ENCODE measurements around the gene STEAP3.

The STEAP3 gene

GRCh38 chr2:119280680-119281079 is 57.0 kb downstream of the STEAP3 start:
- Mint-ChIP-seq H3K27ac (no peak overlapping the region), H3K36me3 (no peaks in the 10 kb centered on the region), H3K9me3 (no peaks in the 10 kb centered on the region), H3K4me1 (no peaks in the 10 kb centered on the region), H3K4me3 (no peak overlapping the region), H3K27me3 (no peaks in the 10 kb centered on the region)

GRCh38 chr2:119282146-119282995 is 58.7 kb downstream of the STEAP3 start:
- Mint-ChIP-seq H3K4me3 (no peak overlapping the region), H3K9me3 (no peaks in the 10 kb centered on the region), H3K36me3 (no peaks in the 10 kb centered on the region), H3K27ac (no peak overlapping the region), H3K27me3 (no peaks in the 10 kb centered on the region), H3K4me1 (no peaks in the 10 kb centered on the region)

GRCh38 chr2:119282996-119283511 is 59.4 kb downstream of the STEAP3 start:
- no peaks in the 10 kb centered on the region for H3K36me3 Mint-ChIP-seq
- no peaks in the 10 kb centered on the region for H3K4me1 Mint-ChIP-seq
- no peaks in the 10 kb centered on the region for H3K27me3 Mint-ChIP-seq
- H3K9me3 Mint-ChIP-seq: no peaks in the 10 kb centered on the region
- no peak overlapping the region for H3K27ac Mint-ChIP-seq
- no peak overlapping the region for H3K4me3 Mint-ChIP-seq

GRCh38 chr2:119283873-119284331 is 60.3 kb downstream of the STEAP3 start:
- H3K4me1 Mint-ChIP-seq: no peaks in the 10 kb centered on the region
- H3K27me3 Mint-ChIP-seq: no peaks in the 10 kb centered on the region
- no peak overlapping the region for H3K4me3 Mint-ChIP-seq
- no peaks in the 10 kb centered on the region for H3K9me3 Mint-ChIP-seq
- no peak overlapping the region for H3K27ac Mint-ChIP-seq
- H3K36me3 Mint-ChIP-seq: no peaks in the 10 kb centered on the region

GRCh38 chr2:119286661-119287060 is 63.0 kb downstream of the STEAP3 start:
- H3K9me3 Mint-ChIP-seq: no peaks in the 10 kb centered on the region
- no peaks in the 10 kb centered on the region for H3K36me3 Mint-ChIP-seq
- H3K4me1 Mint-ChIP-seq: peaks cover 3% of the 10 kb centered on the region
- H3K27me3 Mint-ChIP-seq: no peaks in the 10 kb centered on the region
- no peak overlapping the region for H3K27ac Mint-ChIP-seq
- no peak overlapping the region for H3K4me3 Mint-ChIP-seq

- Mint-ChIP-seq H3K9me3 (no peaks in the 10 kb centered on the region), H3K4me3 (no peak overlapping the region), H3K4me1 (peaks cover 3% of the 10 kb centered on the region), H3K36me3 (no peaks in the 10 kb centered on the region), H3K27ac (no peak overlapping the region), H3K27me3 (no peaks in the 10 kb centered on the region)
Observed at GRCh38 chr2:119288576-119288975, 64.9 kb downstream of the STEAP3 start.

- Mint-ChIP-seq H3K27me3 (no peaks in the 10 kb centered on the region), H3K9me3 (no peaks in the 10 kb centered on the region), H3K4me1 (peaks cover 3% of the 10 kb centered on the region), H3K36me3 (no peaks in the 10 kb centered on the region), H3K4me3 (no peak overlapping the region), H3K27ac (no peak overlapping the region)
Observed at GRCh38 chr2:119289093-119289492, 65.5 kb downstream of the STEAP3 start.

GRCh38 chr2:119289642-119290041 is 66.0 kb downstream of the STEAP3 start:
- Mint-ChIP-seq H3K9me3 (no peaks in the 10 kb centered on the region), H3K4me3 (no peak overlapping the region), H3K36me3 (no peaks in the 10 kb centered on the region), H3K4me1 (peaks cover 3% of the 10 kb centered on the region), H3K27me3 (no peaks in the 10 kb centered on the region), H3K27ac (no peak overlapping the region)

GRCh38 chr2:119290859-119291587 is 67.4 kb downstream of the STEAP3 start:
- Mint-ChIP-seq H3K27me3 (no peaks in the 10 kb centered on the region), H3K4me3 (no peak overlapping the region), H3K9me3 (no peaks in the 10 kb centered on the region)

GRCh38 chr2:119291588-119292167 is 68.0 kb downstream of the STEAP3 start:
- no peaks in the 10 kb centered on the region for H3K27me3 Mint-ChIP-seq
- no peak overlapping the region for H3K4me3 Mint-ChIP-seq
- H3K9me3 Mint-ChIP-seq: no peaks in the 10 kb centered on the region
- peaks cover 3% of the 10 kb centered on the region for H3K4me1 Mint-ChIP-seq
- H3K36me3 Mint-ChIP-seq: no peaks in the 10 kb centered on the region
- no peak overlapping the region for H3K27ac Mint-ChIP-seq

More at GRCh38 chr2:119290859-119291587, 67.4 kb downstream of the STEAP3 start:
- no peak overlapping the region for H3K27ac Mint-ChIP-seq
- H3K36me3 Mint-ChIP-seq: no peaks in the 10 kb centered on the region
- peaks cover 3% of the 10 kb centered on the region for H3K4me1 Mint-ChIP-seq

GRCh38 chr2:119292226-119292625 is 68.6 kb downstream of the STEAP3 start:
- H3K27ac Mint-ChIP-seq: no peak overlapping the region
- H3K36me3 Mint-ChIP-seq: no peaks in the 10 kb centered on the region
- H3K4me1 Mint-ChIP-seq: peaks cover 3% of the 10 kb centered on the region

GRCh38 chr2:119293254-119293653 is 69.6 kb downstream of the STEAP3 start:
- Mint-ChIP-seq H3K4me3 (no peak overlapping the region), H3K36me3 (no peaks in the 10 kb centered on the region), H3K9me3 (no peaks in the 10 kb centered on the region), H3K4me1 (peaks cover 3% of the 10 kb centered on the region), H3K27me3 (no peaks in the 10 kb centered on the region), H3K27ac (no peak overlapping the region)

More at GRCh38 chr2:119292226-119292625, 68.6 kb downstream of the STEAP3 start:
- Mint-ChIP-seq H3K9me3 (no peaks in the 10 kb centered on the region), H3K27me3 (no peaks in the 10 kb centered on the region), H3K4me3 (no peak overlapping the region)

GRCh38 chr2:119293900-119294299 is 70.3 kb downstream of the STEAP3 start:
- H3K27me3 Mint-ChIP-seq: no peaks in the 10 kb centered on the region
- H3K9me3 Mint-ChIP-seq: no peaks in the 10 kb centered on the region
- H3K36me3 Mint-ChIP-seq: no peaks in the 10 kb centered on the region
- no peak overlapping the region for H3K27ac Mint-ChIP-seq
- peaks cover 3% of the 10 kb centered on the region for H3K4me1 Mint-ChIP-seq
- no peak overlapping the region for H3K4me3 Mint-ChIP-seq

- Mint-ChIP-seq H3K27ac (no peak overlapping the region), H3K4me3 (no peak overlapping the region), H3K27me3 (no peaks in the 10 kb centered on the region)
Observed at GRCh38 chr2:119294671-119295070, 71.0 kb downstream of the STEAP3 start.

GRCh38 chr2:119295688-119296375 is 72.2 kb downstream of the STEAP3 start:
- Mint-ChIP-seq H3K4me1 (peaks cover 3% of the 10 kb centered on the region), H3K27ac (no peak overlapping the region), H3K36me3 (peaks cover 5% of the 10 kb centered on the region), H3K9me3 (no peaks in the 10 kb centered on the region), H3K4me3 (no peak overlapping the region), H3K27me3 (no peaks in the 10 kb centered on the region)

More at GRCh38 chr2:119294671-119295070, 71.0 kb downstream of the STEAP3 start:
- H3K9me3 Mint-ChIP-seq: no peaks in the 10 kb centered on the region
- H3K4me1 Mint-ChIP-seq: peaks cover 3% of the 10 kb centered on the region
- H3K36me3 Mint-ChIP-seq: no peaks in the 10 kb centered on the region
